Neural progenitor cell (in vitro differentiated cells): ENCODE data around the gene PARP16. TPM values are rescaled to one million over a fixed set of nuclear protein-coding genes. Genes with fewer than 3 reads are reported as not detected.

ENCODE experiments used
- DNase-seq: peaks from one replicate; pipeline ENCODE4 v3.0.0-alpha.2; 2016; ENCODE audit warnings: low spot score
- H2AFZ ChIP-seq: fragments of 200-600 bp; sonication (generic); replicated peaks from 2 replicates; pipeline ENCODE4 v1.6.1; 2016; ENCODE audit warnings: antibody characterized with exemption
- H3F3A ChIP-seq: fragments of 200-600 bp; sonication (generic); 2 replicates; pipeline ENCODE4 v1.6.1; 2016; ENCODE audit warnings: antibody characterized with exemption, low read depth
- H3K27ac ChIP-seq: fragments of 200-600 bp; sonication (generic); 2 replicates; pipeline ENCODE4 v1.5.1; 2016; ENCODE audit warnings: mild to moderate bottlenecking
- H3K27me3 ChIP-seq: fragments of 200-600 bp; sonication (generic); 2 replicates; pipeline ENCODE4 v1.6.1; 2016; ENCODE audit warnings: mild to moderate bottlenecking, moderate library complexity
- H3K36me3 ChIP-seq: fragments of 200-600 bp; sonication (generic); 2 replicates; pipeline ENCODE4 v1.5.1; 2016
- H3K4me1 ChIP-seq: fragments of 200-600 bp; sonication (generic); 2 replicates; pipeline ENCODE4 v1.6.1; 2016; ENCODE audit warnings: mixed run types
- H3K4me2 ChIP-seq: fragments of 200-600 bp; sonication (generic); 2 replicates; pipeline ENCODE4 v1.6.1; 2016
- H3K4me3 ChIP-seq: fragments of 200-600 bp; sonication (generic); 2 replicates; pipeline ENCODE4 v1.5.1; 2016
- H3K79me2 ChIP-seq: fragments of 200-600 bp; sonication (generic); 2 replicates; pipeline ENCODE4 v1.6.1; 2016; ENCODE audit warnings: low read depth
- H3K9ac ChIP-seq: fragments of 200-600 bp; sonication (generic); 2 replicates; pipeline ENCODE4 v1.6.1; 2016
- H3K9me3 ChIP-seq: fragments of 200-600 bp; sonication (generic); 2 replicates; pipeline ENCODE4 v1.5.1; 2016; ENCODE audit warnings: low read depth
- H4K20me1 ChIP-seq: fragments of 200-600 bp; sonication (generic); 2 replicates; pipeline ENCODE4 v1.6.1; 2016; ENCODE audit warnings: low read depth
- H3K27ac Mint-ChIP-seq: 3 replicates; pipeline ENCODE4 v1.8.0; 2021; ENCODE audit warnings: mixed read lengths
- H3K27me3 Mint-ChIP-seq: 2 replicates; pipeline ENCODE4 v1.8.0; 2022; ENCODE audit warnings: low read depth, mild to moderate bottlenecking, inconsistent platforms, moderate library complexity, mixed read lengths; ENCODE audit not compliant: insufficient read depth
- H3K36me3 Mint-ChIP-seq: 3 replicates; pipeline ENCODE4 v1.8.0; 2021; ENCODE audit warnings: mixed read lengths
- H3K4me1 Mint-ChIP-seq: 3 replicates; pipeline ENCODE4 v1.8.0; 2021; ENCODE audit warnings: mixed read lengths
- H3K4me3 Mint-ChIP-seq: 3 replicates; pipeline ENCODE4 v1.8.0; 2021; ENCODE audit warnings: mild to moderate bottlenecking, moderate library complexity, mixed read lengths
- H3K9me3 Mint-ChIP-seq: 3 replicates; pipeline ENCODE4 v1.8.0; 2020; ENCODE audit warnings: mixed read lengths
- CTCF ChIP-seq: fragments of 200-600 bp; sonication (generic); IDR thresholded peaks from 2 replicates; pipeline ENCODE4 v1.5.1; 2017; ENCODE audit warnings: antibody characterized with exemption, mild to moderate bottlenecking
- EZH2 ChIP-seq: fragments of 200-600 bp; sonication (generic); IDR thresholded peaks from 2 replicates; pipeline ENCODE4 v1.6.1; 2017; ENCODE audit warnings: antibody characterized with exemption, mild to moderate bottlenecking, moderate library complexity
- EZH2phosphoT487 ChIP-seq: fragments of 200-600 bp; sonication (generic); IDR thresholded peaks from 2 replicates; pipeline ENCODE4 v1.6.1; 2017; ENCODE audit warnings: antibody characterized with exemption
- total RNA-seq: library from RNA; depleted of rRNA; stranded (reverse); fragments of >200 nt; gene quantifications from 2 replicates; pipeline ENCODE4 v1.2.3, GENCODE V29; 2015; ENCODE audit warnings: low replicate concordance

The PARP16 gene
- total RNA-seq, 1 donor from 2014 or later: 5.7 TPM

GRCh38 chr15:65304381-65305149 lies 17.9 kb upstream of the PARP16 start, which contains the start of gene RNU5B-1:
Gene RNU5B-1 (plus strand): TSS chr15:65304677.
- Mint-ChIP-seq H3K36me3 (no peaks in the 10 kb centered on the region), H3K9me3 (no peaks in the 10 kb centered on the region), H3K27me3 (peaks cover 2% of the 10 kb centered on the region), H3K4me3 (peak within 1 kb of the TSS; percentile 71), H3K27ac (peak within 1 kb of the TSS; percentile 99), H3K4me1 (peaks cover 45% of the 10 kb centered on the region)
- Histone ChIP-seq H3K36me3 (no peaks in the 10 kb centered on the region), H3K4me3 (peak within 1 kb of the TSS; percentile 26), H3K79me2 (no peaks in the 10 kb centered on the region), H3K4me2 (peak within 1 kb of the TSS; percentile 64), H4K20me1 (no peaks in the 10 kb centered on the region), H3K4me1 (peaks cover 9% of the 10 kb centered on the region), H3K9me3 (no peaks in the 10 kb centered on the region), H2AFZ (peak within 1 kb of the TSS; percentile 9), H3F3A (peaks cover 49% of the 10 kb centered on the region), H3K9ac (peak within 1 kb of the TSS; percentile 81), H3K27ac (peak within 1 kb of the TSS; percentile 99), H3K27me3 (no peaks in the 10 kb centered on the region)
- TF ChIP-seq EZH2 (no peak), EZH2phosphoT487 (no peak), CTCF (no peak)
- peak; percentile 90 for DNase-seq

GRCh38 chr15:65303687-65304380 lies 17.2 kb upstream of the PARP16 start:
- no peaks in the 10 kb centered on the region for H3K9me3 ChIP-seq
- no peak overlapping the region for H3K9ac ChIP-seq
- no peaks in the 10 kb centered on the region for H3K36me3 ChIP-seq
- peaks cover 46% of the 10 kb centered on the region for H3K4me1 Mint-ChIP-seq
- H3K36me3 Mint-ChIP-seq: no peaks in the 10 kb centered on the region
- H3K27ac Mint-ChIP-seq: peak overlapping the region; percentile 99
- H4K20me1 ChIP-seq: no peaks in the 10 kb centered on the region
- peaks cover 45% of the 10 kb centered on the region for H3F3A ChIP-seq
- peak overlapping the region; percentile 64 for H3K4me2 ChIP-seq
- peak; percentile 81 for DNase-seq
- H3K27ac ChIP-seq: no peak overlapping the region
- TF ChIP-seq EZH2phosphoT487 (no peak), CTCF (peak; percentile 89), EZH2 (no peak)
- no peaks in the 10 kb centered on the region for H3K9me3 Mint-ChIP-seq
- peak overlapping the region; percentile 26 for H3K4me3 ChIP-seq
- H3K4me1 ChIP-seq: peaks cover 9% of the 10 kb centered on the region
- peak overlapping the region; percentile 71 for H3K4me3 Mint-ChIP-seq
- no peaks in the 10 kb centered on the region for H3K27me3 ChIP-seq
- H3K27me3 Mint-ChIP-seq: peaks cover 5% of the 10 kb centered on the region
- no peaks in the 10 kb centered on the region for H3K79me2 ChIP-seq
- peak overlapping the region; percentile 9 for H2AFZ ChIP-seq

GRCh38 chr15:65302061-65302460 lies 15.4 kb upstream of the PARP16 start:
- H3K4me1 Mint-ChIP-seq: peaks cover 55% of the 10 kb centered on the region
- Histone ChIP-seq H3K9ac (no peak overlapping the region), H3K36me3 (no peaks in the 10 kb centered on the region), H3K27ac (no peak overlapping the region), H2AFZ (no peak overlapping the region), H3K4me3 (no peak overlapping the region), H3K79me2 (no peaks in the 10 kb centered on the region), H3K4me1 (peaks cover 9% of the 10 kb centered on the region), H3K9me3 (no peaks in the 10 kb centered on the region), H3K4me2 (no peak overlapping the region), H3K27me3 (no peaks in the 10 kb centered on the region), H4K20me1 (no peaks in the 10 kb centered on the region), H3F3A (peaks cover 57% of the 10 kb centered on the region)
- H3K9me3 Mint-ChIP-seq: no peaks in the 10 kb centered on the region
- TF ChIP-seq CTCF (no peak), EZH2 (no peak), EZH2phosphoT487 (no peak)
- no peak overlapping the region for H3K27ac Mint-ChIP-seq
- DNase-seq: no peak
- peaks cover 6% of the 10 kb centered on the region for H3K27me3 Mint-ChIP-seq
- peak overlapping the region; percentile 19 for H3K4me3 Mint-ChIP-seq
- no peaks in the 10 kb centered on the region for H3K36me3 Mint-ChIP-seq
